Measurements from ENCODE around the gene FAM120A. TPM values are rescaled to one million over a fixed set of nuclear protein-coding genes. Genes with fewer than 3 reads are reported as not detected.

Gene FAM120A
- total RNA-seq, 1 donor from 2014 or later = 109 TPM

DNA sequence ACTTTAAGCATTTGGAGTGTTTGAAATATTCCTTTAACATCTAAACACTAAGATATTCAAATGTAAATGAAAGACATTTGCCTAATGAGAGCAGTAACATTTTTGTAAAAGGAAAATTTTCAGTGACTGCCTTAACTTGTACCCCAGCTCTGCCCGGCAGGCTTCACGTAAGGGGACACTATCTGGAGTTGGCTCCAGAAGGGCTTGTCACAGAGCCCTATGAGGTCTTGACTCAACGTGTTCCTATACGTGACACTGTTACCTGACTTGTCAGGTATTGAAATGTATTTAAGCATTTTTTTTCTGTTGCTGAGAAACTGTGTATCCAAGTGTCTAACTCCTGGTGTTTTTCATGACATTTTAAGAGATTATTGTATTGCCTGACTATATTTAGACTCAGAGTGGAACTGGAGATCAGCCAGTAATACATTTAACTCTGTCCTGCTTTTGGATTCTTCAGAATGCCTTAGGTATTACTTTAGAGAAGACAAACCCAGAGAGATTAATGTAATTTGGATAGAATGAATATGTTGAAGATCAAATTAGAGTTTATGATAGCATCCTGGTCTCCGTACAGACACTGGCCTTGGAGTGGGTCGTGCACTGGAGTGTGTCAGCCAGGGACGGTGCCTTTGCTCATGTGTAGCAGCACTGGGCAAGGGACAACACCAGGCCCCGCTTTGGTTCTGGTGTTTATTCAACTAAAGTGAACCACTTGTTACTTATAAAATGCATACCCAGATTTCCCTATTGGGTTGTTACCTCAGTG, 90.3 kb downstream of the FAM120A start:
- Histone ChIP-seq H3K4me3 (no peak overlapping the region), H3K36me3 (peaks cover 77% of the 10 kb centered on the region)

DNA sequence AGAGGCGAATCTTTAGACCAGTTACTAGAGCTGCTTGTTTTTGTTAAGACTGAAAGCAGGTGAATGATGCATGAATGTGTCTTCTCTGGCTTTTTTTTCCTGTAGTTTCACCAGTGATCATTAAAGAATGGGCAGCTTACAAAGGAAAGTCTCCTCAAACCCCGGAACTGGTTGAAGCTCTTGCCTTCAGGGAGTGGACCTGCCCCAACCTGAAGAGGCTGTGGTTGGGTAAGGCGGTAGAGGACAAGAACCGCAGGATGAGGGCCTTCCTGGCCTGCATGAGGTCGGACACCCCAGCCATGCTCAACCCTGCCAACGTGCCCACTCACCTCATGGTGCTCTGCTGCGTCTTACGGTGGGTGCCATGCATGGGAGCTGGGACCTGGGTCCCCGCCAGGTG, 91.6 kb downstream of the FAM120A start:
- Histone ChIP-seq H3K36me3 (peaks cover 76% of the 10 kb centered on the region), H3K27me3 (no peaks in the 10 kb centered on the region), H3K4me3 (no peak overlapping the region), H3K27ac (no peak overlapping the region), H3K9me3 (no peaks in the 10 kb centered on the region), H3K4me1 (no peaks in the 10 kb centered on the region)
- no peak for ATAC-seq
- TF ChIP-seq, protein P1, sequence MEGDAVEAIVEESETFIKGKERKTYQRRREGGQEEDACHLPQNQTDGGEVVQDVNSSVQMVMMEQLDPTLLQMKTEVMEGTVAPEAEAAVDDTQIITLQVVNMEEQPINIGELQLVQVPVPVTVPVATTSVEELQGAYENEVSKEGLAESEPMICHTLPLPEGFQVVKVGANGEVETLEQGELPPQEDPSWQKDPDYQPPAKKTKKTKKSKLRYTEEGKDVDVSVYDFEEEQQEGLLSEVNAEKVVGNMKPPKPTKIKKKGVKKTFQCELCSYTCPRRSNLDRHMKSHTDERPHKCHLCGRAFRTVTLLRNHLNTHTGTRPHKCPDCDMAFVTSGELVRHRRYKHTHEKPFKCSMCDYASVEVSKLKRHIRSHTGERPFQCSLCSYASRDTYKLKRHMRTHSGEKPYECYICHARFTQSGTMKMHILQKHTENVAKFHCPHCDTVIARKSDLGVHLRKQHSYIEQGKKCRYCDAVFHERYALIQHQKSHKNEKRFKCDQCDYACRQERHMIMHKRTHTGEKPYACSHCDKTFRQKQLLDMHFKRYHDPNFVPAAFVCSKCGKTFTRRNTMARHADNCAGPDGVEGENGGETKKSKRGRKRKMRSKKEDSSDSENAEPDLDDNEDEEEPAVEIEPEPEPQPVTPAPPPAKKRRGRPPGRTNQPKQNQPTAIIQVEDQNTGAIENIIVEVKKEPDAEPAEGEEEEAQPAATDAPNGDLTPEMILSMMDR (IDR thresholded peaks at IDR 0.05) = no peak
- intact Hi-C loops (cut with DNase I) = no loop called here
- no peak for DNase-seq

More for the DNA sequence above, 90.3 kb downstream of the FAM120A start:
- H3K9me3 ChIP-seq = no peaks in the 10 kb centered on the region
- intact Hi-C loops (cut with DNase I) = no loop called here
- H3K27me3 ChIP-seq = no peaks in the 10 kb centered on the region
- H3K27ac ChIP-seq = no peak overlapping the region
- H3K4me1 ChIP-seq = no peaks in the 10 kb centered on the region
- TF ChIP-seq, protein P1 (IDR thresholded peaks at IDR 0.05) = no peak
- ATAC-seq (no peak), DNase-seq (no peak)

GRCh38 chr9:93546356-93546755, 94.9 kb downstream of the FAM120A start:
- Histone ChIP-seq H3K27ac (no peak overlapping the region), H3K27me3 (no peaks in the 10 kb centered on the region), H3K4me1 (no peaks in the 10 kb centered on the region), H3K4me3 (no peak overlapping the region), H3K9me3 (no peaks in the 10 kb centered on the region), H3K36me3 (peaks cover 80% of the 10 kb centered on the region)
- ATAC-seq = no peak
- TF ChIP-seq, protein P1 (IDR thresholded peaks at IDR 0.05) = no peak
- DNase-seq = no peak
- intact Hi-C loops (cut with DNase I) = no loop called here

DNA sequence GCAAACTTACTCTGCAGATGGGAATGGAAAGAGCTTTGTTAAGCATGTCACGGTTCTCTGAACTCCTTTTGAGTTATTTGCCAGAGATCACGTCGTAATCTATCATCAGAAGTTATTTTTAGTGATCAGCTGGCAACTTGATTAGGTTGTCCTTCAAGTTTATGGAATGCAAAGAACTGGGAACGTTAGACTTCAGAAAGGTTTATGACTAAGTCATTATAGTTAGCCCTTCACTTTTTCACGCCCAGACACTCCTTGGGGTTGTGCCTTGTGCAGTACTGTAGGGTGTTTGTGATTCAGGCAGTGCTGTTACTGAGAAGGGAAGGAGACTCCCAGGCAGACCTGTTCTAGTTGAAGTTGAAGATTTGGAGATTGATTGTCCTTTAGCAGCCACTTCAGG, 98.1 kb downstream of the FAM120A start:
- no peak for ATAC-seq
- Histone ChIP-seq H3K4me3 (no peak overlapping the region), H3K27me3 (no peaks in the 10 kb centered on the region), H3K27ac (no peak overlapping the region), H3K9me3 (no peaks in the 10 kb centered on the region), H3K36me3 (peaks cover 86% of the 10 kb centered on the region), H3K4me1 (no peaks in the 10 kb centered on the region)
- intact Hi-C loops (cut with DNase I) = loop anchor here (10.0 kb wide), 1 partner anchor 105 kb away; no protein-coding TSS in a partner anchor
- TF ChIP-seq, protein P1 (IDR thresholded peaks at IDR 0.05) = no peak
- DNase-seq = no peak

GRCh38 chr9:93552923-93553322, 101.4 kb downstream of the FAM120A start:
- Histone ChIP-seq H3K4me1 (no peaks in the 10 kb centered on the region), H3K36me3 (peaks cover 90% of the 10 kb centered on the region)
- no peak for ATAC-seq

More at GRCh38 chr9:93552923-93553322, 101.4 kb downstream of the FAM120A start:
- intact Hi-C loops (cut with DNase I) = loop anchor here (10.0 kb wide), 1 partner anchor 108 kb away; no protein-coding TSS in a partner anchor
- DNase-seq = no peak
- Histone ChIP-seq H3K4me3 (no peak overlapping the region), H3K9me3 (no peaks in the 10 kb centered on the region), H3K27me3 (no peaks in the 10 kb centered on the region), H3K27ac (no peak overlapping the region)
- TF ChIP-seq, protein P1 (IDR thresholded peaks at IDR 0.05) = no peak

Data from upper lobe of right lung (tissue), 1 donor.